H1 (cell line): ENCODE data around the gene JPT2. TPM values are rescaled to one million over a fixed set of nuclear protein-coding genes. Genes with fewer than 3 reads are reported as not detected.

Source experiments
- CTCF ChIA-PET: fragments of 300-600 bp; sonication (Branson Sonifier 250); formaldehyde crosslinking; loops from one replicate; lab custom pipeline; 2021; ENCODE audit not compliant: partially characterized antibody; lab: Charles Lee
- POLR2A ChIA-PET: fragments of 300-600 bp; sonication (Branson Sonifier 250); formaldehyde crosslinking; loops from one replicate; lab custom pipeline; 2021; ENCODE audit warnings: inconsistent platforms; ENCODE audit not compliant: partially characterized antibody; lab: Charles Lee
- DNase-seq, 2 experiments: peaks; one replicate each; pipeline versions ENCODE4 v3.0.0 to v3.0.0-alpha.2; 2010 to 2022; ENCODE audit warnings: low spot score in 2 of 2, low read depth in 1 of 2, mixed read lengths in 1 of 2
- FAIRE-seq: peaks from 2 replicates; lab custom pipeline; 2011; peaks lifted over from hg19 to GRCh38; lab: Jason Lieb, UNC
- H2AFZ ChIP-seq: 2 replicates; pipeline ENCODE4 v1.8.1; 2012; ENCODE audit warnings: low read length, inconsistent platforms
- H2AK5ac ChIP-seq: 2 replicates; pipeline ENCODE4 v1.6.1; 2013; ENCODE audit warnings: low read depth, low read length
- H2BK120ac ChIP-seq: replicated peaks from 2 replicates; pipeline ENCODE3; 2013; ENCODE audit warnings: low read depth, low read length, inconsistent platforms
- H2BK12ac ChIP-seq: 2 replicates; pipeline ENCODE4 v1.6.1; 2013; ENCODE audit warnings: low read depth, low read length
- H2BK15ac ChIP-seq: 2 replicates; pipeline ENCODE4 v1.6.1; 2013; ENCODE audit warnings: low read length
- H2BK20ac ChIP-seq: 2 replicates; pipeline ENCODE4 v1.6.1; 2013; ENCODE audit warnings: low read length
- H2BK5ac ChIP-seq: 2 replicates; pipeline ENCODE4 v1.6.1; 2013; ENCODE audit warnings: low read depth, low read length
- H3K14ac ChIP-seq: 2 replicates; pipeline ENCODE4 v1.6.1; 2013; ENCODE audit warnings: inconsistent platforms; ENCODE audit not compliant: insufficient read length
- H3K18ac ChIP-seq: 2 replicates; pipeline ENCODE4 v1.6.1; 2013; ENCODE audit warnings: low read length; ENCODE audit errors: extremely low read depth
- H3K23ac ChIP-seq: 2 replicates; pipeline ENCODE4 v1.6.1; 2013; ENCODE audit warnings: inconsistent platforms; ENCODE audit not compliant: insufficient read length
- H3K23me2 ChIP-seq: 2 replicates; pipeline ENCODE4 v1.6.1; 2013; ENCODE audit warnings: low read depth, low read length
- H3K27ac ChIP-seq: 2 replicates; pipeline ENCODE4 v1.6.1; 2011; ENCODE audit warnings: low read depth, low read length, inconsistent platforms
- H3K27me3 ChIP-seq, 4 experiments: replicated peaks in 1 of 4; 1 replicate in 1 of 4; 2 replicates in 3 of 4; pipeline versions ENCODE4 v1.6.1 to v1.8.1; 2011 to 2013; ENCODE audit warnings: low read length in 3 of 4, mild to moderate bottlenecking in 3 of 4, inconsistent platforms in 2 of 4, mixed read lengths in 2 of 4, moderate library complexity in 1 of 4; ENCODE audit not compliant: control insufficient read depth in 3 of 4, insufficient read depth in 3 of 4; ENCODE audit errors: extremely low read depth in 1 of 4
- H3K36me3 ChIP-seq, 4 experiments: 2 replicates each; pipeline versions ENCODE4 v1.6.1 to v1.8.1; 2011 to 2013; ENCODE audit warnings: mild to moderate bottlenecking in 4 of 4, low read length in 3 of 4, moderate library complexity in 2 of 4, control low read depth in 1 of 4, inconsistent platforms in 1 of 4; ENCODE audit not compliant: insufficient read depth in 4 of 4, control insufficient read depth in 2 of 4
- H3K4ac ChIP-seq: replicated peaks from 2 replicates; pipeline ENCODE3; 2013; ENCODE audit warnings: low read length, low read depth, mixed read lengths, inconsistent platforms; ENCODE audit not compliant: insufficient read length
- H3K4me1 ChIP-seq, 4 experiments: replicated peaks in 1 of 4; 1 replicate in 1 of 4; 2 replicates in 3 of 4; pipeline versions ENCODE4 v1.6.1 to v1.8.1; 2011 to 2013; ENCODE audit warnings: low read length in 3 of 4, inconsistent platforms in 2 of 4, mixed read lengths in 1 of 4; ENCODE audit not compliant: insufficient read depth in 4 of 4, control insufficient read depth in 3 of 4
- H3K4me2 ChIP-seq, 2 experiments: 2 replicates each; pipeline versions ENCODE4 v1.6.1 to v1.8.1; 2011 to 2013; ENCODE audit warnings: low read depth in 2 of 2, low read length in 2 of 2, control low read depth in 1 of 2, inconsistent platforms in 1 of 2, mild to moderate bottlenecking in 1 of 2; ENCODE audit not compliant: insufficient read depth in 1 of 2
- H3K4me3 ChIP-seq, 4 experiments: fragments of 200-600, 300-600 bp in 1 of 4; sonication (generic), shearing (Covaris generic), sonication (Bioruptor Twin) in 1 of 4; 2 replicates each; pipeline versions ENCODE4 v1.5.1 to v1.8.1; 2011 to 2016; ENCODE audit warnings: low read length in 4 of 4, low read depth in 3 of 4, control low read depth in 2 of 4, inconsistent platforms in 2 of 4, mild to moderate bottlenecking in 2 of 4, mixed read lengths in 1 of 4, moderate library complexity in 1 of 4; ENCODE audit not compliant: insufficient read depth in 2 of 4; ENCODE audit errors: extremely low read depth in 1 of 4
- H3K56ac ChIP-seq: replicated peaks from 2 replicates; pipeline ENCODE3; 2013; ENCODE audit warnings: low read depth, mild to moderate bottlenecking, mixed read lengths, low read length, inconsistent platforms; ENCODE audit not compliant: insufficient read length
- H3K79me1 ChIP-seq: 2 replicates; pipeline ENCODE4 v1.6.1; 2013; ENCODE audit warnings: low read depth, low read length, control low read depth
- H3K79me2 ChIP-seq, 2 experiments: 2 replicates each; pipeline versions ENCODE4 v1.6.1 to v1.8.1; 2012 to 2013; ENCODE audit warnings: low read length in 2 of 2, mild to moderate bottlenecking in 2 of 2, inconsistent platforms in 1 of 2; ENCODE audit not compliant: insufficient read depth in 2 of 2, control insufficient read depth in 1 of 2
- H3K9ac ChIP-seq, 4 experiments: replicated peaks in 1 of 4; 1 replicate in 1 of 4; 2 replicates in 3 of 4; pipeline versions ENCODE4 v1.6.1 to v1.8.1; 2011 to 2013; ENCODE audit warnings: low read depth in 3 of 4, low read length in 3 of 4, control low read depth in 2 of 4, mild to moderate bottlenecking in 2 of 4, moderate library complexity in 2 of 4, inconsistent platforms in 1 of 4; ENCODE audit errors: extremely low read depth in 1 of 4
- H3K9me3 ChIP-seq, 2 experiments: 2 replicates each; pipeline versions ENCODE4 v1.6.1 to v1.8.1; 2012 to 2013; ENCODE audit warnings: mild to moderate bottlenecking in 2 of 2, moderate library complexity in 2 of 2, control low read depth in 1 of 2, inconsistent platforms in 1 of 2, low read depth in 1 of 2, low read length in 1 of 2, mixed read lengths in 1 of 2; ENCODE audit not compliant: insufficient read depth in 2 of 2
- H4K20me1 ChIP-seq, 2 experiments: replicated peaks in 1 of 2; 2 replicates each; pipeline versions ENCODE3 to v1.8.1; 2011 to 2013; ENCODE audit warnings: inconsistent platforms in 2 of 2, low read length in 2 of 2, mild to moderate bottlenecking in 1 of 2; ENCODE audit not compliant: insufficient read depth in 2 of 2, control insufficient read depth in 1 of 2
- H4K5ac ChIP-seq: 2 replicates; pipeline ENCODE4 v1.6.1; 2013; ENCODE audit warnings: low read length, low read depth, mixed read lengths, inconsistent platforms; ENCODE audit not compliant: insufficient read length
- H4K8ac ChIP-seq: 2 replicates; pipeline ENCODE4 v1.8.0; 2013; ENCODE audit warnings: mild to moderate bottlenecking, moderate library complexity, low read length, inconsistent platforms; ENCODE audit not compliant: insufficient read depth; ENCODE audit errors: extremely low read depth
- H4K91ac ChIP-seq: replicated peaks from 2 replicates; pipeline ENCODE3; 2013; ENCODE audit warnings: low read length, mixed read lengths, inconsistent platforms; ENCODE audit not compliant: insufficient read length
- SP2 ChIP-seq: IDR thresholded peaks from 2 replicates; pipeline ENCODE4 v1.6.1; 2012; ENCODE audit warnings: mild to moderate bottlenecking, low read length, inconsistent platforms
- WGBS, 2 experiments: shearing (Covaris generic) in 1 of 2; methylation state at CpG; one replicate each; pipeline versions ENCODE4 v1.1.6 to v1.1.7; 2013 to 2015; ENCODE audit warnings: low lambda C conversion rate in 2 of 2, mixed read lengths in 2 of 2, inconsistent platforms in 1 of 2, low coverage in 1 of 2, missing lambda C conversion rate in 1 of 2; ENCODE audit not compliant: insufficient replicate concordance in 2 of 2, insufficient coverage in 1 of 2, insufficient read length in 1 of 2; ENCODE audit errors: extremely low coverage in 1 of 2, missing lambda C conversion rate in 1 of 2; 5-methylcytosine and 5-hydroxymethylcytosine counted together
- polyA plus RNA-seq, 7 experiments: library from polyadenylated mRNA; depleted of rRNA in 3 of 7; stranded (reverse) in 5 of 7; unstranded in 2 of 7; fragments of >200 nt in 5 of 7; fragments of 200-250 nt in 2 of 7; gene quantifications; 1 replicate in 5 of 7; 2 replicates in 1 of 7; 4 replicates in 1 of 7; pipeline versions ENCODE4 v1.2.1 to v1.2.3, GENCODE V29; 2011 to 2013; ENCODE audit warnings: missing spikeins in 2 of 7, mixed read lengths in 2 of 7
- total RNA-seq: library from RNA; stranded (reverse); fragmentation: NEBNext Ultra II Directional; extraction: Animal tissue kit (Norgen Biotek cat#: 25700); gene quantifications from 2 replicates; pipeline ENCODE4 v1.2.1, GENCODE V29; 2021

The JPT2 gene
- total and polyA plus RNA-seq, 2 of the 8 experiments (the other 6 are each of a cell fraction or from before 2014, with no cell fraction given), result 67.6 to 197 TPM

DNA sequence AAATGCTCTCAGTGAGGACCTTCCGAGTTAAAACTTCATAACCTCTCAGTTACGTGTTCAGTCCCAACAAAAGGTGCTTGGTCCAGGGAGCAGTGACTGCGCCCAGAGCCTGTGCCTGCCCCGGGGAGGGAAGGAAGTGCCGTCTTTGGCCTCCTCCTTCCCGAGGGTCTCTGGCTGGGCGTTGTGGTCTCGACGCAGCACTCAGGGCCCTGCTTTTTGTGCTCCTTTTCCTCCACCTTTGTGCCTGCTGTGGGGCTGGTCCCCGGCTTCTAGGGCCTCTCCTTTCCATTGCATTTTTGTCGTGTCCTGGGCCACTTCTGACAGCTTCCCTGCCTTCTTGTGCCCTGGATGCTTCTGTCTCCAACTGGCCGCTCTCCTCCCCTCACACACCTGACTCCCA, 36.8 kb upstream of the JPT2 start:
- H3K4me1 ChIP-seq, result peaks cover 0 to 2% (median 0%) of the 10 kb centered on the region in 4 experiments; a peak in 1 of 7 replicates
- H3K4me2 ChIP-seq, result no peak overlapping the region
- peaks cover 5% of the 10 kb centered on the region for H3K79me1 ChIP-seq
- no peak overlapping the region for H2BK12ac ChIP-seq
- ChIA-PET POLR2A (interaction anchor here (1.6 kb wide), 1 partner anchor 11 kb away, joined by 4 read pairs; no protein-coding TSS in a partner anchor), CTCF (interaction anchor here (0.5 to 1.3 kb wide), 3 partner anchors 33 to 150 kb away, joined by 3 to 5 read pairs (median 3); no protein-coding TSS in a partner anchor)
- no peak overlapping the region for H2BK15ac ChIP-seq
- no peak overlapping the region for H3K14ac ChIP-seq
- WGBS, 2 experiments, result 77% methylated on average over 12 of the region's 12 CpGs; no CpG with 5 or more reads in 1 of the 2 experiments
- no peak overlapping the region for H3K4me3 ChIP-seq
- no peak overlapping the region for H4K8ac ChIP-seq
- no peak overlapping the region for H2BK20ac ChIP-seq
- FAIRE-seq, result no peak
- no peak overlapping the region for H3K18ac ChIP-seq
- no peak for TF ChIP-seq SP2
- no peak overlapping the region for H2BK5ac ChIP-seq
- peaks cover 20 to 23% of the 10 kb centered on the region in 2 experiments for H4K20me1 ChIP-seq
- DNase-seq, result no peak
- no peaks in the 10 kb centered on the region for H3K23me2 ChIP-seq
- H4K5ac ChIP-seq, result no peak overlapping the region
- no peaks in the 10 kb centered on the region; a peak in 1 of 4 replicates for H3K79me2 ChIP-seq
- H3K23ac ChIP-seq, result no peak overlapping the region
- H3K56ac ChIP-seq, result no peak overlapping the region
- no peak overlapping the region for H2BK120ac ChIP-seq
- H2AFZ ChIP-seq, result no peak overlapping the region
- H3K36me3 ChIP-seq, result peaks cover 19 to 45% (median 32%) of the 10 kb centered on the region in 4 experiments; a peak in 7 of 8 replicates
- no peak overlapping the region for H3K9ac ChIP-seq
- no peak overlapping the region for H3K4ac ChIP-seq
- H2AK5ac ChIP-seq, result no peak overlapping the region
- H4K91ac ChIP-seq, result no peak overlapping the region
- no peaks in the 10 kb centered on the region for H3K27me3 ChIP-seq
- H3K9me3 ChIP-seq, result no peaks in the 10 kb centered on the region
- no peak overlapping the region for H3K27ac ChIP-seq
